Forelimb muscle (tissue), 1 donor: Measurements from ENCODE around the gene KLC1. TPM values are rescaled to one million over a fixed set of nuclear protein-coding genes. Genes with fewer than 3 reads are reported as not detected.
"Not testable (repeated sequence)": the region's sequence is repeated elsewhere in the genome, so short reads cannot be mapped to it uniquely, and the experiment has no call there.

Experiments used
- DNase-seq: peaks from one replicate; pipeline ENCODE4 v3.0.0-alpha.2; 2013; ENCODE audit warnings: low read depth
- polyA plus RNA-seq: library from polyadenylated mRNA; unstranded; fragments of 120-200 nt; gene quantifications from one replicate; pipeline ENCODE4 v1.2.1, GENCODE V29; 2013; ENCODE audit not compliant: insufficient read length

Gene KLC1
- polyA plus RNA-seq = 104 TPM

DNA sequence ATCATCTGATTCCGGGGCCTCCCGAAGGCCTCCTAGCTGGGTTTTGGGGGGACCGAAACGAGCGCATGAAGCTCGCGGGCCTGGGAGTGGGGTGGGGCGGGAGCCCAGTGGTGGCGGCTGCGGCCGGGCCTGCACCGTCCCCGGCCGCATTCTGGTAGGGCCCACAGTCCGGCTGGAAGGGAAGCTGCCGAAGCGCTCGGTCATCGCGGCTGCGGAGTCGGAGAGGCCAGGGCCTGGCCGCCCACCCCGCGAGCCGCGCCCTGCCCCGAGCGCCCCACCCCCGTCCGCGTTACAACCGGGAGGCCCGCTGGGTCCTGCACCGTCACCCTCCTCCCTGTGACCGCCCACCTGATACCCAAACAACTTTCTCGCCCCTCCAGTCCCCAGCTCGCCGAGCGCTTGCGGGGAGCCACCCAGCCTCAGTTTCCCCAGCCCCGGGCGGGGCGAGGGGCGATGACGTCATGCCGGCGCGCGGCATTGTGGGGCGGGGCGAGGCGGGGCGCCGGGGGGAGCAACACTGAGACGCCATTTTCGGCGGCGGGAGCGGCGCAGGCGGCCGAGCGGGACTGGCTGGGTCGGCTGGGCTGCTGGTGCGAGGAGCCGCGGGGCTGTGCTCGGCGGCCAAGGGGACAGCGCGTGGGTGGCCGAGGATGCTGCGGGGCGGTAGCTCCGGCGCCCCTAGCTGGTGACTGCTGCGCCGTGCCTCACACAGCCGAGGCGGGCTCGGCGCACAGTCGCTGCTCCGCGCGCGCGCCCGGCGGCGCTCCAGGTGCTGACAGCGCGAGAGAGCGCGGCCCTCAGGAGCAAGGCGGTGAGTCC is at the start of gene KLC1:
Gene KLC1, plus strand, starts transcription at position 528 of the 819 bp plus-strand sequence. CDS start 25,354 bp downstream, outside the sequence.
- no peak for DNase-seq

GRCh38 chr14:103581206-103581605 is 47.8 kb upstream of the KLC1 start:
- DNase-seq = no peak

DNA sequence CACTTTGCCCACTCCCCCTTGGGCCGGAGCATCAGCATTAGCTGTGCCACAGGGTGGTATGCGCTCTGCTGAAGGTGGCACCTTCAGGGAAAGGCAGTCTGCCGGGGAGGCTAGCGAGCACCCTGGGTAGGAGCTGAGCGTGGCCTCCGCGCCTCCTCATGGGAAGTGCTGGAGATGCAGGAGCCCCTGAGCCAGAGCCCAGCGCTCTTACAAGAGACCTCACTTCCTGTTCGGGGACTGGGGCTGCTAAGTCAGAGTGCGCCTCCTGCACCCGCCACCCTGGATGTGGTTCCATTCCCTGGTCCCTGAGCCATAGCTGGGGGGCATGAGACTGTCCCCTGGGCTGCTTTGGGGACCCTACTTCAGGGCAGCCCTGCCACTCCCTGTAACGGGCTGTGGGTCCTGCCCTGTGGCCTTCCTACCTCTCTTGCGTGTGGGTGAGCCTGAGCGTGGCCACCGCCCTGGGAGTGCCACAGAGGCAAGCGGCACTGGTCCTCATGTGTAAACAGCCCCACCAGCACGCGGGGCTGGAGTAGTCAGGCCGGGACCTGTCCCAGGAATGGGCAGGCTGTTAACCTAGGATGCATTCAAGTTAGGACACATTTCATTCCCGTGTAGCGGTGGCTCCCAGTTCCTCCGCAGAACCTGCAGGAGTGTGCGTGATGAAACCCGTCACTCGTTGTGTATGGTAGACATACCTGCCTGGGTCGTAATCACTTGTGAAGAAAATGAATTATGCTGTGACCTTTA is 46.9 kb upstream of the KLC1 start:
- DNase-seq = no peak

DNA sequence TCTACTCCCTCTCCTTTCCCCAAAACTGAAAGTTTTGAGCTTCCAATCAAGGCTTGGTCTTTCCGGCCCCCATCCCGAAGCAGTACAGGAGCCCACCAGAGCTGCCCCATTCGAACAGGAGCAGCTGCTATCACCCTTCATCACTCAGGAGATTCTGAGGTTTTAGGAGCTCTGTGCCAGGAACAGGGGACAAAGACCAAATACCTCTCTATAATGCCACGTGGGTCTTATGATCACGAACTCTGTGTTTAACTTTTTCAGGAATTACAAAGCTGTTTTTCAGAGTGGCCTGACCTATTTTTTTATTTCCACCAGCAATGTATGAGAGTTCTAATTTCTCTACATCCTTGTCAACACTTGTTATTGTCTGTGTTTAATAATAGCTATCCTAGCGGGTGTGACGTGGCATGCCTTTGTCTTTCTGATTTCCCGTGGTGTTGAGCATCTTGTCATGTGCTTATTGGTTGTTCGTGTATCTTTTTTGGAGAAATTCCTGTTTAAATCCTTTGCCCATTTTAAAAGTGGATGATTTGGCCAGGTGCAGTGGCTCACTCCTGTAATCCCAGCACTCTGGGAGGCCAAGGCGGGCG is 44.6 kb upstream of the KLC1 start:
- no peak for DNase-seq

DNA sequence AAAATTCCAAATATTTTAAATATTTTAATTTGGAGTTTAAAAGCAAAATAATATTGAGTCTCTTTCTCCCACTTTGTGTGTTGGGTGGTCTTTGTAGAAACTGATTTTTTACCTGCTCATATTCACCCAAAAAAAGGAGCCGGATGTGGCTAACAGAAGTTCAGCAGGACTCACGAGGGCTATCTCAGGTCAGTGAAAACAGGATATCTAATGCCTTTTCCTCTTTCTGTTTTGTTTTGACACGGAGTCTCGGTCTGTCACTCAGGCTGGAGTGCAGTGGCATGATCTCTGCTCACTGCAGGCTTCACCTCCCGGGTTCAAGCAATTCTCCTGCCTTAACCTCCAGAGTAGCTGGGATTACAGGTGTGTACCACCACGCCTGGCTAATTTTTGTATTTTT is 35.4 kb upstream of the KLC1 start:
- DNase-seq = no peak

DNA sequence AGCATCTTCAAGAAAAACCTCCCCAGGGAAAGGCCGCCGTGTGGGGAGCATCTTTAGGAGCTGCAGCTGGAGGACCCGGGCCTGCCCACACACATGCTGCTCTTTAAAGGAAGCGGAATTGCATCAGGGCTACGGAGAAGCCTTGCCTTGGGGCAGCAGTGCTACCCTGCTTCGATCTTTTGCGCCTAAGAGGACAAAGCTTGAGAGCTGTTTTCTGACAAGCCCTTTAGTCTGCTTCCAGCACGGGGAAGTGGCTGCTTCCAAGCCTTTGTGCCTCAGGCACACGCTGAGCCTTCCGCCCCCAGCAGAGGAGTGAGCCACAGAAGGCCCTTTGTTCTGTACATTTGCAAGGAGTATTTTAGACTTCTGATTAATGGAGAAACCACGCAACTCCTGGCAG is 34.7 kb upstream of the KLC1 start:
- no peak for DNase-seq

GRCh38 chr14:103597623-103598377 is 31.2 kb upstream of the KLC1 start:
- no peak for DNase-seq

DNA sequence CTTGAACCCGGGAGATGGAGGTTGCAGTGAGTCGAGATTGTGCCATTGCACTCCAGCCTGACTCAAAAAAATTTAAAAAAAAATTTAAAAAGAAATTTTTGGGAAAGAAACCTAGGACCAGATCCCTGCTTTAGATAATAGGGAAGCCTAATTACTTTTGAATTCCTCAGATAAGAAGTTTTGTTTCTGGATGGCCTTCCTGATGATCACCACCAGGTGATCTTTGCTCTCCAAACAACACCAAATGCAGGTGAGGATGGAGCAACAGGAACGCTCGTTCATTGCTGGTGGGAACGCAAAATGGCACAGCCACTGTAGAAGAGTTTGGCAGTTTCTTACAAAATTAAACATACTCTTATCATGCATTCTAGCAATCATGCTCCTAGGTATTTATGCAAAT is 28.5 kb upstream of the KLC1 start:
- no peak for DNase-seq

DNA sequence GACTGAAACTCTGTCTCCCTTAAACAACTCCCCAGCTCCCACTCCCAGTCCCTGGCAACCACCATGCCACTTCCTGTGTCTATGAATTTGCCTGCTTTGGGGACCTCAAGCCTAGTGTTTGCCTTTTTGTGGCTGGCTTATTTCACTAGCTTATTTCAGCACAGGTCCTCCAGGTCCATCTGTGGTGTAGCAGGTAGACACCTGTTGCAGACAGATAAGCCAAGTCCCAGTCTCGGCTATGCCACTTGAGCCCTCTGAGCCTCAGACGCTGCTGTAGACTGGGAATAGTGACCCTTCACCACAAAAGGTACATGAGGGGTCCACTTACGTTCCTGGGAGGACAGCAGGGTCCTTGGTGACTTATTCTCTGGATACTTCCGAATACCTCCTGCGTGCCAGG is 24.4 kb upstream of the KLC1 start:
- DNase-seq = no peak

DNA sequence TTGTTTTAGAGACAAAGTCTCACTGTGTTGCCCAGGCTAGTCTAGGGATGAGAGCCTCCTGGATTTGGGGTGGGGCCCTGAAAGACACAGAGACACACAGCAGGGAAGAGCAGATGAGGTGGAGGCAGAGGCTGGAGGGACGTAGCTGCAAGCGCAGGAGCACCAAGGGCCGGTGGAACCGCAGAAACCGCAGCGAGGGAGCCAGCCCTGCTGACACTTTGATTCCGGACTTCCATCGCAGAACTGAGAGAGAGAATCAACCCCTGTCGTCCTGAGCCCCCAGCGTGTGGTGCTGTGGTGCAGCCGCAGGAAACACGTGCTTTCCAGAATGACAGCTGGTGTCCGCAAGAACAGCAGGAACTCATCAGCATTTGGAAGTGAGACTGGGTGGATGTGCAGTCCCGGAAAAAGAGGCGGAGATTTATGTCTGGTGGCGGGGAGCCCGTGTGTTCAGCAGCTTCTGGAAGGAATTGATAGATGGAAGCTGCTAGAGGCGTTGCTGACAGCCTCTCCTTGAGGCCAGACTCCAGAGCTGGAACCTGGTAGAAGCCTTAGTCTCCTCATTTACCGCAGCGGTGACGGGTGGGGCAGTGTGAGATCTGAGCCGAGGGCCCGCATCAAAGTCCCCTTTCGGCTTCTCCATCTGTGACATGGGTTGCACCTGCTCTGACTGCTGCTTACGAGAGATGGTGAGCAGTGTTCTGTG is 21.9 kb upstream of the KLC1 start:
- peak; percentile 97 for DNase-seq

GRCh38 chr14:103607822-103608221 is 21.2 kb upstream of the KLC1 start:
- DNase-seq = no peak

DNA sequence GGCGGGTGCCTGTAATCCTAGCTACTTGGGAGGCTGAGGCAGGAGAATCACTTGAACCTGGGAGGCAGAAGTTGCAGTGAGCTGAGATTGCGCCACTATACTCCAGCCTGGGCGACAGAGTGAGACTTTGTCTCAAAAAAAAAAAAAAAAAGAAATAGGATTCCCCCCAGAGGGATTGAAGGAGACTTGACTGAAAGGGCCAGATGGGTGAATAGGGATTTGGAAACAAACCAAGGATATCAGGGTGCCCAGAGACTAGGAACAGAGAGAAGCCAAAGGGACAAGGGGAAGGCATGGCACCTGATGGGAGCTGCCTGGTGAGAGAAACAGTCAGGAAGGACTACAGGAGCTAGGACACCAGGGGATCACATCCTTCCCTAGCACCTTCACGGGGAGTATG is 19.9 kb upstream of the KLC1 start:
- DNase-seq = not testable (repeated sequence)

DNA sequence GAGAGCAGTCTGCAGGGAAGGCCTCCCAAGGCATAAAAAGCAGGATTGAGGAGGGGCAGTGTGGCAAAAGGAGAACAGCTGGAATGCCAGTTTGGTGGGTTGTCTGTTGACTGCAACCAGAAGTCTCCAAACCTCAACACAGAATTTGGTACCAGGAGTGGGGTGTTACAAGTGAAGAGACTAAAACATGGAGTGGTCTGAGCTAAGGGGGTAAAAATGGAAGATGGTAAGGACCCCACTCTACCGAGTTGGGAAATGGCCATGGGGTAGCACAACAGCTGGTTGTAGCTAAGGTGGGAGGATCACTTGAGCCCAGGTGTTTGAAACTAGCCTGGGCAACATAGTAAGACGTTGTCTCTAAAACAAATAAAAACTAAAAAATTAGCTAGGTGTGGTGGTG is 17.8 kb upstream of the KLC1 start:
- DNase-seq = no peak

DNA sequence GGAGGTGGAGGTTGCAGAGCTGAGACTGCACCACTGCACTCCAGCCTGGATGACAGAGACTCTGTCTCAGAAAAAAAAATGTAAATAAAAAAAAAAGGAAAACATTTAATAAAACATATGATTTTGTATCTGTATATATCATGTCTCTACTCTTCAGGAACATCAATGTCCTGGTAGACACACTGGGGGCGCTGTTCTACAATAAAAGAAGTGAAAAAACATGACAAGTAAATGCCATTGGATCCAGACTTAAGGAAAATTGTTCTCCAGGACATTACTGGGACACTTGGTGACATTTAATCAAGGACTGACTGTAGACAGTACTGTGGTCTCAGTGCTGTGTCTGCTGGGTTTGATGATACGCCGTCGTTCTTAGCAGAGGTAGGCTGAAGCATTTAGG is 15.5 kb upstream of the KLC1 start:
- DNase-seq = no peak

DNA sequence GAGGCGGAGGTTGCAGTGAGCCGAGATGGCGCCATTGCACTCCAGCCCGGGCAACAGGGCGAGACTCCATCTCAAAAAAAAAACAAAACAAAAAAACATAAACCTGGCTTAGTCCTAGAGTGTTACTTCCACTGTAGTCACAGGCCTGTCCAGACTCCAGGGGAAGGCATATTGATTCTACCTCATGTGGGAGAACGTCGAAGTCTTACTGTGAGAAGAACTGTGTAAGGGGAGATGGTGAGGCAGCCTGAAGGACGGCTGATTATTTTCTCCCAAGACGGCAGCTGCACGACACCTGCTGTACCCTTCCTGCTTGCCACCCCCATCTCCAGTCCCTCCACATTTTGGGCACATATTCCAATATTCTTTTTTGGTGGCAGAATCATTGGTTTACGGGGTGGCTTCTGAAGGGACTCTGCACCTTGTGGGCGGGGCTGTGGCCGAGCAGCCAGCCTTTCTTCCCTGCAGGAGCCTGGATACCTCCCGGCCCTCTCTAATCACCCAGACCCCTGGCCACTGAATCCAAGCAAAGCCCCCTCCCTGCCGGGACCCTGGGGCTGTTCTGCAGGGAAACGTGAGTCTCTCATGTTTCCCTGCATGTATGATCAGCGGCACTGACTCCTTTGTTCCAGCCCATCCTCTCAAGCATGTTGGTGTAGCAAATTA is 12.2 kb upstream of the KLC1 start:
- no peak for DNase-seq

GRCh38 chr14:103619057-103619456 is 10.0 kb upstream of the KLC1 start:
- DNase-seq = no peak

- DNase-seq = no peak
These were observed 7.2 kb upstream of the KLC1 start for GRCh38 chr14:103621860-103622259.

- no peak for DNase-seq
These were observed 5.7 kb upstream of the KLC1 start for GRCh38 chr14:103623308-103623707.

DNA sequence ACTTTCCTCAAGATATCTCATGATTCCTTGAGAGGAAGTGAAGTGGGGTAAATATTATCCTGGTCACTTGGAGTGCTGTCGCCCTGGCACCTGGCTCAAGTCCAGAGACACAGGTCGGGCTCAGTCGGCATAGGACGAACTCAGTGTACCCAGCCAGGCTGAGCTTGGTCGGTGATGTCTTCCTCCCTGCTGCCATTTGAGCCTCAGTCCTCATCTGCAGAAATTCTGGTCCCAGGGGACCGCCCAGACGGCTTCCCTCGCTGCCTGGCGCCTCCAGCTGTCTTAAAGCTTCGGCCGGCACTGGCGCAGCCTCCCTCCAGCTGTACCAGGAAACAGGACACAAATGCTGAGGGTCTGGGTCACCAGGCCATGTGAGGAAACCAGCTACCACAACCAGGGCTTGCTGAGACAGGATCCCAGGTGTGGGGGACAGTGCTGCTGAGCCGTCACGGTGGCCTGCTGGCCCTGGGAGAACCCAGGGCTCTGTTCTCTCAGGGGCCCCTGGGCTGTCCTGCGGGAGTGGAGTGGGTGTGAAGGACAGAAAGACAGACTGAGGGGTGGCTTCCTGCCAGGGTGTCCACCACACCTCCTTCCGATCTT is 5.0 kb upstream of the KLC1 start:
- DNase-seq = no peak

DNA sequence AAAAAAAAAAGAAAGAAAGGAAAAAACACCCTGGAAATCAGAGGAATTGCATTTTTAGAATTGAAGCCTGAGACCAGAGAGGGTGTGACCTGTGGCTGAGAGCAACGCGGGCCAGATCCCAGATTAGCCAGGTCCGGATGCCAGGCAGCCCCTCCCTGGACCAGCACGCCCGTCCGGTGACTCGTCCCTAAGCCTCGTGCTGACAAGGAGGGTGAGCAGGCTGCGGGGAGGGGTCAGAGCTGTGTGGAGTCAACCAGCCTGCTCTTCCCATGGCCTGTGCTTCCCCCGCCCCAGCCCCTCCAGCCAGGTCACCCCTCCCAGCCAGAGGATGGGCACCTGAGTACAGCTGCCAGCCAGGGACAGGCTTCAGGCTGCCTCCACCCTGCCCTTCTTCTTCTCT is 4.2 kb upstream of the KLC1 start:
- no peak for DNase-seq
